Subcutaneous abdominal adipose tissue (tissue), 5 donors: ENCODE measurements around the gene CDKAL1.
A peak's percentile ranks its signal among the peaks of the same experiment; 100 is the strongest.

ENCODE experiments used
- H3K27ac ChIP-seq: one replicate; pipeline ENCODE4 v1.7.0; 2013; ENCODE audit warnings: low read depth, mild to moderate bottlenecking, inconsistent platforms, low read length, moderate library complexity
- H3K27me3 ChIP-seq, 5 donors: one replicate each; pipeline ENCODE4 v1.7.0; 2013; ENCODE audit warnings: low read length in 5 of 5, inconsistent platforms in 1 of 5; ENCODE audit not compliant: control insufficient read depth in 5 of 5, insufficient read depth in 4 of 5
- H3K36me3 ChIP-seq, 5 donors: one replicate each; pipeline ENCODE4 v1.7.0; 2013; ENCODE audit warnings: low read length in 5 of 5; ENCODE audit not compliant: control insufficient read depth in 5 of 5, insufficient read depth in 5 of 5
- H3K4me1 ChIP-seq, 5 donors: one replicate each; pipeline ENCODE4 v1.7.0; 2013; ENCODE audit warnings: low read length in 5 of 5, mild to moderate bottlenecking in 3 of 5, moderate library complexity in 1 of 5; ENCODE audit not compliant: control insufficient read depth in 5 of 5, insufficient read depth in 5 of 5
- H3K4me3 ChIP-seq, 5 donors: one replicate each; pipeline ENCODE4 v1.7.0; 2013; ENCODE audit warnings: low read length in 5 of 5, low read depth in 1 of 5
- H3K9ac ChIP-seq, 5 donors: one replicate each; pipeline ENCODE4 v1.7.0; 2013; ENCODE audit warnings: low read length in 5 of 5, mild to moderate bottlenecking in 4 of 5, moderate library complexity in 3 of 5
- H3K9me3 ChIP-seq, 5 donors: one replicate each; pipeline ENCODE4 v1.7.0; 2013; ENCODE audit warnings: low read length in 5 of 5; ENCODE audit not compliant: control insufficient read depth in 5 of 5
- donor health status: healthy.
- donor health status: healthy.
- donor health status: healthy.
- donor health status: healthy.
- donor health status: healthy.

CDKAL1 gene

GRCh38 chr6:20900389-20901160 is 366.3 kb downstream of the CDKAL1 start:
- no peak overlapping the region for H3K27ac ChIP-seq
- H3K4me1 ChIP-seq: peaks cover 0 to 4% (median 0%) of the 10 kb centered on the region in 5 donors
- H3K36me3 ChIP-seq: peaks cover 0 to 2% (median 0%) of the 10 kb centered on the region in 5 donors
- no peak overlapping the region for H3K9ac ChIP-seq
- no peaks in the 10 kb centered on the region for H3K27me3 ChIP-seq
- H3K4me3 ChIP-seq: no peak overlapping the region
- H3K9me3 ChIP-seq: peaks cover 0 to 5% (median 0%) of the 10 kb centered on the region in 5 donors

DNA sequence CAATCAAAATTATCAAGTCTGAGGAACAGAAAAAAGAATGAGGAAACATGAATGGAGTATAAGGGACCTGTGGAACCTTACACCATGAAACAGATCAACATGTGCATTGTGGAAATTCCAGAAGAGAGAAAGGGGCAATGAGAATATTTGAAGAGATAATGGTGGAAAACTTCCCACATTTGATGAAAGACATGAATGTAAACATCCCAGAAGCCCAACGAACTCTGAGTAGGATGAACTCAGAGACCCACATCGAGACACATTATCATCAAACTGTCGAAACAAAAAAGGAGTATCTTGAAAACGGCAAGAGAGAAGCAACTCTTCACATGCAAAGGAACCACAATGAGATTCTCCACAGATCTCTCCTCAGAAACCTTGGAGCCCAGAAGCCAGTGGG is 371.1 kb downstream of the CDKAL1 start:
- H3K9me3 ChIP-seq: peaks cover 0 to 6% (median 0%) of the 10 kb centered on the region in 5 donors
- H3K9ac ChIP-seq: no peak overlapping the region
- H3K4me1 ChIP-seq: peaks cover 0 to 11% (median 2%) of the 10 kb centered on the region in 5 donors
- H3K27me3 ChIP-seq: no peaks in the 10 kb centered on the region
- no peaks in the 10 kb centered on the region for H3K36me3 ChIP-seq
- H3K4me3 ChIP-seq: no peak overlapping the region
- no peak overlapping the region for H3K27ac ChIP-seq

DNA sequence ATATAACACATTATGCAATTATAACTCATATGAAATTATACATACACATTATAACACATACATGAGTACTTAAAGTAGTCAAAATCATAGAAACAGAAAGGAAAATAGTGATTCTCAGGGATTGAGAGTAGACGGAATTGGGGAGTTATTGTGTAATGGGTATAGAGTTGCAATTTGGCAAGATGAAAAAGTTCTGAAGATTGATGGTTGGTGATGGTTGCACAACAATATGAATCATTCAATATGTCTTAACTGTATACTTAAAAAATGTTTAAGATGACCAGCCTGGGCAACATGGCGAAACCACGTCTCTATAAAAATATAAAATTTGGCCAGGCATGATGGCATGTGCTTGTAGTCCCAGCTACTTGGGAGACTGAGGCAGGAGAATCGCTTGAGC is 372.7 kb downstream of the CDKAL1 start:
- Histone ChIP-seq H3K27ac (peak overlapping the region; percentile 74), H3K4me3 (no peak overlapping the region), H3K9me3 (peaks cover 0 to 6% (median 0%) of the 10 kb centered on the region in 5 donors), H3K36me3 (no peaks in the 10 kb centered on the region), H3K27me3 (no peaks in the 10 kb centered on the region), H3K9ac (peak overlapping the region in 1 of 5 donors; percentile 32), H3K4me1 (peaks cover 0 to 11% (median 2%) of the 10 kb centered on the region in 5 donors)

DNA sequence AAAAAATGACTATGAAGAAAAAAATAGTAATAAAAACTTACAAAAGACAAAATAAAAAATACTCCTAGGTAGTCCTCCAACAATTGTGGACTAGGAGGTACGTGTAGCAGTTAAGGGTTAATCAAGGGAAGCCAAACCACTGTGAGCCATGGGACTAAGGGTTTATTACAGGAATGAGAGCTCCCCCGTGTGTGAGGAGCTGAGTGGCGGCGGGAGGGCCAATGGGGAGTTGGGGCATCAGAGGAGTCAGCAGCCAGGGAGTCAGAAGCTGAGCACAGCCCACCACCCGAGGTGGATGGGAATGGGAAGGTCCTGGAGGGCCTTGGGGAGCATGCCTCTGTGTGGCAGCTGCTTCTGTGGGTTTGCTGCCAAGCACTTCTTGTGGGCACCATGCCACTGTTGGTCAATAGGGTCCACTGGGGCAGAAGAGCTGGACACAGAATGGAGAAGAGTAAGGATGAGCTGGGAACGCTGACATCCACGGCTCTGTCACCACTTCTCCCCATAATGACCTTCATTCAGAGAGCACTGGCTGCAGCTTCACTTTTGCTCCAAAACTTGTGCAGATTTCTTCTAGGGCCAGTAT is 373.3 kb downstream of the CDKAL1 start:
- Histone ChIP-seq H3K9me3 (peaks cover 0 to 6% (median 0%) of the 10 kb centered on the region in 5 donors), H3K4me1 (peaks cover 0 to 11% (median 2%) of the 10 kb centered on the region in 5 donors), H3K36me3 (no peaks in the 10 kb centered on the region), H3K4me3 (peak overlapping the region in 1 of 5 donors; percentile 0), H3K9ac (no peak overlapping the region), H3K27me3 (no peaks in the 10 kb centered on the region), H3K27ac (peak overlapping the region; percentile 74)

DNA sequence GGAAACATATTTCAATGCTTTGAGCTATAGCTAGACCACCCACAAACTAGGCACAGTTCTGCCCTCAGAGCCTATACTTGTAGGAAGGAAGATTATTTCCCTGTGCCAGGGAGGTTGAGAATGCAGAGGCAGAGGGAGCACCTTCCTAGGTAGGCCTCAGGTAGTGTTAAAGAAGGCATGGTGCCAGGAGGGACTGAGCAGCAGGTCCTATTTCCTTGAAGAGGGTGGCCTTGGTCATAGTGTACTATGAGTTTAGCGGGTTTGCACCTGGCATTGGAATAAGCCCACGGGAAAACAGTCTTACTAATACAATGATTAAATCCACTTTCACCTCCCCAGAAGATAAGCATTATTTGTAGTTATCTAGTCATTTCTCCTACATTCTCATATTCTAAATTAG is 375.4 kb downstream of the CDKAL1 start:
- no peaks in the 10 kb centered on the region for H3K36me3 ChIP-seq

DNA sequence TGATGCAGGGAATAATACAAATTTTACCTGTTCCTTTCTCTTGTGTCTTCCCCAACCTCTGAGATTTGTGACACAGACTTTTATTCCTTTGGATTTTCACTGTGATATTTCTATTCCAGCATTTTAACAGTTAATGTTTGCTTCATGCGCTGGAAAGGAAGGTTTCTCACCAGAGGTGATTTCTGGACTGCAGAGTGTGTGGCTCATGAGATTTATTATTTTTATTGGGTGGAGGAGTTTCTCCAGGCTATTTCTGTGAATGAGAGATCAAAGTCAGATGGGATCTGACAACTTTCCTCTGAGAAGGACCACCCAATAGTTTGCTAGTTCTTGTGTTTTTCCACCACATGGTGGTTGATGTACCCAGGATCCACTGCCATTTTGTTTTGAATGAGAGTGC is 377.5 kb downstream of the CDKAL1 start:
- Histone ChIP-seq H3K4me3 (no peak overlapping the region), H3K36me3 (no peaks in the 10 kb centered on the region), H3K9ac (no peak overlapping the region), H3K27me3 (no peaks in the 10 kb centered on the region), H3K4me1 (peaks cover 0 to 11% (median 2%) of the 10 kb centered on the region in 5 donors), H3K9me3 (peaks cover 0 to 12% (median 6%) of the 10 kb centered on the region in 5 donors), H3K27ac (no peak overlapping the region)

More for the DNA sequence above, 375.4 kb downstream of the CDKAL1 start:
- no peaks in the 10 kb centered on the region for H3K27me3 ChIP-seq
- H3K27ac ChIP-seq: no peak overlapping the region
- H3K4me3 ChIP-seq: no peak overlapping the region
- no peak overlapping the region for H3K9ac ChIP-seq
- peaks cover 0 to 11% (median 2%) of the 10 kb centered on the region in 5 donors for H3K4me1 ChIP-seq
- peaks cover 0 to 7% (median 6%) of the 10 kb centered on the region in 5 donors for H3K9me3 ChIP-seq

- Histone ChIP-seq H3K9ac (no peak overlapping the region), H3K9me3 (peaks cover 0 to 12% (median 6%) of the 10 kb centered on the region in 5 donors), H3K36me3 (no peaks in the 10 kb centered on the region), H3K4me1 (no peaks in the 10 kb centered on the region), H3K4me3 (no peak overlapping the region), H3K27ac (no peak overlapping the region), H3K27me3 (no peaks in the 10 kb centered on the region)
These were observed 380.9 kb downstream of the CDKAL1 start for GRCh38 chr6:20915156-20915555.

DNA sequence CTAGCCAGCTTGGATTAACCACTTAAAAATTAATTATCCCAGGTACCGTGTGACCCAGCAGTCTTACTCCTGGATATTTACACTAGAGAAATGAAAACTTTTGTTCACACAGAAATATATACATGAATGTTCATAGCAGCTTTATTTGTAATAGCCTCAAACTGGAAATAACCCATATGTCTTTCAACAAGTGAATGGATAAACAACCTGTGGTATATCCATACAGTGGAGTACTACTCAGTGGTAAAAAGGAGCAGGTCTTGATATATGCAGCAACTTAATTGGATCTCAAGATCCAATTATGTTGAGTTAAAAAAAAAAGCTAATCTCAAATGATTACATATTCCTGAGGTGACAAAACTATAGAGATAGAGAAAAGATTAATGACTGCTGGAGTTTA is 381.4 kb downstream of the CDKAL1 start:
- H3K36me3 ChIP-seq: no peaks in the 10 kb centered on the region
- H3K4me1 ChIP-seq: peaks cover 0 to 3% (median 0%) of the 10 kb centered on the region in 5 donors
- peaks cover 0 to 12% (median 6%) of the 10 kb centered on the region in 5 donors for H3K9me3 ChIP-seq
- H3K4me3 ChIP-seq: no peak overlapping the region
- H3K27ac ChIP-seq: no peak overlapping the region
- no peak overlapping the region for H3K9ac ChIP-seq
- H3K27me3 ChIP-seq: no peaks in the 10 kb centered on the region

DNA sequence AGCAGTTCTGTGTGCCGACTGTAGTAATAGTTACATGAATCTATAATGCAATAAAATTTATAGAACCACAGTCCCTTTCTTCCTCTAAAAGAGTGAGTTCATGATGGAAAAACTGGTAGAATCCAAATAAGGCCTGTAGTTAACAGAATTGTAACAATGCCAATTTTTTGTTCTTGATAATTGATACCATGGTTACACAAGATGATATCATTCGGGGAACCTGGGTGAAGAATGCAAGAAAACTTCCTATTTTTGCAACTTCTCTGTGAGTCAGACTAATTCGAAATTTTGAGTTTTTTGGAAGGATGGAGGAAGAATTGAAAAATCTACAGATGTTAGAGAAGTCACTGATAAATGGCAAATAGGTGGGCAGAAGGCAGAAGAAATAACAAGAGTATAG is 381.8 kb downstream of the CDKAL1 start:
- Histone ChIP-seq H3K27ac (no peak overlapping the region), H3K27me3 (no peaks in the 10 kb centered on the region), H3K36me3 (no peaks in the 10 kb centered on the region), H3K4me1 (peaks cover 0 to 3% (median 0%) of the 10 kb centered on the region in 5 donors), H3K9ac (no peak overlapping the region), H3K4me3 (no peak overlapping the region), H3K9me3 (peaks cover 0 to 12% (median 6%) of the 10 kb centered on the region in 5 donors)

GRCh38 chr6:20918868-20919267 is 384.6 kb downstream of the CDKAL1 start:
- H3K27me3 ChIP-seq: no peaks in the 10 kb centered on the region
- H3K9me3 ChIP-seq: peaks cover 0 to 6% (median 5%) of the 10 kb centered on the region in 5 donors
- peaks cover 0 to 3% (median 0%) of the 10 kb centered on the region in 5 donors for H3K4me1 ChIP-seq
- H3K9ac ChIP-seq: no peak overlapping the region
- H3K36me3 ChIP-seq: no peaks in the 10 kb centered on the region
- no peak overlapping the region for H3K27ac ChIP-seq
- H3K4me3 ChIP-seq: no peak overlapping the region
